Fibroblast of gingiva (primary cell): ENCODE measurements around the gene HOXC6.

Source experiments
- DNase-seq: peaks from one replicate; pipeline ENCODE4 v3.0.0-alpha.2; 2011; ENCODE audit warnings: low read depth

Gene HOXC6

GRCh38 chr12:54028314-54029201, at the start of gene HOXC6:
Gene HOXC6, plus strand, starts transcription at chr12:54028440. Its CDS starts 82 bp downstream, at chr12:54028522.
- DNase-seq, result no peak

GRCh38 chr12:53978477-53979356, 49.5 kb upstream of the HOXC6 start:
- no peak for DNase-seq

- DNase-seq, result no peak
Observed at GRCh38 chr12:53980104-53980801, 48.0 kb upstream of the HOXC6 start.

- DNase-seq, result no peak
Observed at GRCh38 chr12:53980802-53981496, 47.3 kb upstream of the HOXC6 start.

- no peak for DNase-seq
Observed at GRCh38 chr12:53981634-53982565, 46.3 kb upstream of the HOXC6 start.

- DNase-seq, result no peak
Observed at GRCh38 chr12:53982648-53983567, 45.3 kb upstream of the HOXC6 start.

GRCh38 chr12:53983568-53983949, 44.7 kb upstream of the HOXC6 start:
- DNase-seq, result no peak

GRCh38 chr12:53983950-53984572, 44.2 kb upstream of the HOXC6 start:
- DNase-seq, result no peak

- peak; percentile 33 for DNase-seq
Observed at GRCh38 chr12:53984901-53985691, 43.1 kb upstream of the HOXC6 start, which contains the start of gene HOXC10. Gene HOXC10, plus strand, starts transcription at chr12:53985146. Its CDS starts 114 bp downstream, at chr12:53985260.

GRCh38 chr12:53985692-53985993, 42.6 kb upstream of the HOXC6 start:
- DNase-seq, result no peak

GRCh38 chr12:53985994-53986685, 42.1 kb upstream of the HOXC6 start:
- DNase-seq, result no peak

- DNase-seq, result no peak
Observed at GRCh38 chr12:53986686-53987483, 41.4 kb upstream of the HOXC6 start.

GRCh38 chr12:53987787-53988230, 40.4 kb upstream of the HOXC6 start:
- no peak for DNase-seq

- no peak for DNase-seq
Observed at GRCh38 chr12:53988541-53989226, 39.6 kb upstream of the HOXC6 start.

- peak; percentile 38 for DNase-seq
Observed at GRCh38 chr12:53989227-53990113, 38.8 kb upstream of the HOXC6 start.
